ENCODE measurements around the gene WDR35.

Gene WDR35

DNA sequence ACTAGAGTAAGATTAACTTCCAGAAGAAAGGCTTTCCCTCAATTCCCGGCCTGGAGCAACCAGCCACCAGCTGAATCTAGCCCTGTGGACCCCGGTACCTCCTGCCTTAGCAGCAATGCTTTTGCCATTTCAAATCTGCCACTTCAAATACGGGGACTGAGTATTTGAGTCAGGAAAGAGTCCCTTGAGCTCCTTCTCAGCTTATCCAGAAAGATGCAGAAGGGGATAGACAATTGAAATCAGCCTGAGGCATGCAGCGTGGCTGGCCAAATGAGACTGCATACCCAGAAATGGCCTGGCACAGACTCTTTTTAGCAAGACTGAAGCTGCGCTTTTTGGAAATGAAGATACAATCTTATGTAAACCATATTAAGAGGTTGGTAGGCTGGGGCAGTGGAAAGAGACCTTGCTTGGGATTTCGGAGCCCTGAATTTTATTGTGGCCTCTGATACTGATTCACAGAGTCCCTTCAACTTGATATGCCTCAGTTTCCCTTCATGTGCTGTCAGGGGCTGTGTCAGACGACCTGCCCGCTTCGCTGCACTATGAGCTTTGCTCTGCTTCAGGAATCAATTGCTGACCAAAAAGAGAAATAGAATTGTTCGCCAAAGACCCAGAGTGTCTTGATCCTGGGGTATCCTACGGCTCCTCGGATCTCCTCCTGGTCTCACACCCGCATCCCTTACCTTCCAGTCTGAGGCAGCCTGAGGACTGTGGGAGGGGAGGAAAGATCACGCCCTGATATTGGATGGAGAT, 21.5 kb upstream of the WDR35 start:
- no peak for DNase-seq (ENCODE audit: low read depth)

- DNase-seq (ENCODE audit: low read depth), result no peak
Observed at GRCh38 chr2:20008703-20009102, 18.8 kb upstream of the WDR35 start.

GRCh38 chr2:20005891-20006470, 16.1 kb upstream of the WDR35 start:
- no peak for DNase-seq (ENCODE audit: low read depth)

GRCh38 chr2:20005067-20005627, 15.2 kb upstream of the WDR35 start:
- DNase-seq (ENCODE audit: low read depth), result no peak

DNA sequence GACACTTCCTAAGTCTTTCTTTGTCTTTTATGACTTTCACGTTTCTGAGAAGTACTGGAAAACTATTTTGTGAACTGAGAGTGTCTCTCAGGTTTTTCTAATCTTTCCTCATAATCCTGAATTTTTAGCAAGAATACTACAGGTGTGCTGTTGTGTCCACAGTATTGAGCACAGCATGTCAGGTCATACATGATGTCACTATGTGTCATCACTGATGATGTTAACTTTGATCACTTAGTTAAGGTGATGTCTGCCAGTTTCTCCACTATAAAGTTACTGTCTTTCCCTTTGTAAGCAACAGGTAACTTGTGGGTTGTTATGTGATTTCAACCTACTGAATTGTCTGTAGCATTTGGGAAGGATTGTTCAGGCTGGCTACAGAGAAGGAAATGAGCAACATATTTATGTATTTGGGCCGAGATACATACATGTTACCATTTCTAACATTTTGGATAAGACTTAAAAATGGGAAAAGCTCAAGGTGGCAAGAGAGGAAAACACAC, 11.5 kb upstream of the WDR35 start:
- DNase-seq (ENCODE audit: low read depth), result no peak

- no peak for DNase-seq (ENCODE audit: low read depth)
Observed at GRCh38 chr2:19993731-19994130, 3.8 kb upstream of the WDR35 start.

- DNase-seq (ENCODE audit: low read depth), result no peak
Observed at GRCh38 chr2:19991895-19992294, 2.0 kb upstream of the WDR35 start.

GRCh38 chr2:19990416-19990728, 467 bp upstream of the WDR35 start:
- no peak for DNase-seq (ENCODE audit: low read depth)

DNA sequence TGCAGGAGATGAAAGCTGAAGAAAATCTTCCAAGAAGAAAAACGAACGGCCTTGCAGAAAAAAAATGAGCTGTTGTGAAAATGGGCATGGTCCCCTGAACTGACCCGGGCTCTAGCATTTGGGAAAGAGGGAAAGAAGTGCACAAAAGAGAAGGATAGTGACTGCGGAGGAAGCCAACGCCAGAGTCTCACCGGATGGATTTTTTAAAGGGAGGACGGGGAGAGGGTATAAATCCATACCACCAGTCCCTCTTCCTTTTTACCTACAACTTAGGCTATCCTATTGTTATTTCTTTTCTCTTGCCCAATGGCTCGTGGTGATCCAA, 601 bp downstream of the WDR35 start:
- no peak for DNase-seq (ENCODE audit: low read depth)

DNA sequence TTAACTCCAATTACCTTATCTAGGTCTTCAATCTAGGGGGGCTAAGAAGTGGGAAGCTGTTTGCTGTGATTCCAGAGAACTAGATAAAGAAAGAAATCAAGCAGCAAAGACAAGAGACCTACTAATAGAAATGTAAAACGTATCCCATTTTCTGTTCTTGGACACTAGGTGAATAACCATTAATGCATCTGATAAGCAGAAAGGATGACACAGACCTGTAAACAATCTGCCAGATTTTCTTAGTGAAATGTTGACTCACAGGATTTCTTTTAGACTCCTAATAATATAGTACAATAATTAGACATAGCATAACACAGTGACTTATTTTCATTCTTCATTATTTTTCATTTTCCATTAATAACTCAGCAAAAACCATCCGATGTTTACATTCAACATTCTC, 1.3 kb downstream of the WDR35 start:
- peak; percentile 26 for DNase-seq (ENCODE audit: low read depth)

DNA sequence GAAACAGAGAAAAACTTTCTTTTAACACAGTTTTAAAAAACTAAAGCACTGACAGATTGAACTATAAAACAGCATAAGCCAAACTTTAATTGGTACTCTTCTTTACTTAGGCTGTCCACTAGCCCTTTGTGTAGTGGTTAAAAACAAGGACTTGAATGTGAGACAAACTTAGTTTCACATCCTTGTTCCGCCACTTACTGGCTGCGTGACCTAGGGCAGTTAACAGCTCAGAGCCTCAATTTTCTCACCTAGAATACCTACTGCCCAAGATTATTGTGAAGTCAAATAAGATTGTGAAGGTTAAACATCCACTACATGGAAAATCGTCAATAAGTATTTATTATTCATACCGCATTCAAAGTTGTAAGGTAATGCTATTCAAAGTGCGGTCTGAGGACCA, 2.0 kb downstream of the WDR35 start:
- no peak for DNase-seq (ENCODE audit: low read depth)

DNA sequence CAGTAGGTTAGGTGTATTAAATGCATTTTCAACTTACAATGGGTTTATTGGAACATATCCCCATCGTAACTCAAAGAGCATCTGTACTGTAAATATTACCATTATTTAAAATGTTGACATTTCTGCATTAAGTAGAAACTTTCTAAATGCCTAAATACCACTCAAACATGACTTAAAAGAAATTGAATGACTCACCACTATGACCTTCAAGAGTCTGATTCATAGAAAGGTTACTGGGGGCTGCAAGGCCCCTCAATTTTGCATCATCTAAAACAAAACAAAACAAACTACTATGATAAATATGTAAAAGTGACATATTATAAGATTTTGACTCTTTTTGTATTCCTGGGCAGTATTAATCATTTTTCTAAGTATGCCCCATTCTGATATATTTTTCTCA, 7.6 kb downstream of the WDR35 start:
- peak; percentile 31 for DNase-seq (ENCODE audit: low read depth)

DNA sequence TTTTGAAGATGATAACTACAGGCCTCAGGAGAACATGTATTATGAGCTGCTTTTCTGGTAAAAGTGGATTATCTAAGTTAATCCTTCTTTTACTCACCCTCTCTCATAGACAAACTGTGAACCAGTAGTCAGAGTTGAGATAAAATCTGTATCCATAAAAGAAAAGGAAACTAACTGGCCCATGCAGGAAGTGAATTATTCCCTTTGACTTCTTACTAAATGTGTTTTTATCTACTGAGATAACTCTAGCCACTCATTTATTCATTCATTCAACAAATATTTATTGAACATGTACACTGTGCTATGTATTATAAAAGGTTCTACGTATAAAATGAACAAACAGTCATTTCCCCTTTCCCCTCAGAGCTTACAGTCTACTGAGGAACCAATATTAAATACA, 10.0 kb downstream of the WDR35 start:
- peak; percentile 17 for DNase-seq (ENCODE audit: low read depth)

DNA sequence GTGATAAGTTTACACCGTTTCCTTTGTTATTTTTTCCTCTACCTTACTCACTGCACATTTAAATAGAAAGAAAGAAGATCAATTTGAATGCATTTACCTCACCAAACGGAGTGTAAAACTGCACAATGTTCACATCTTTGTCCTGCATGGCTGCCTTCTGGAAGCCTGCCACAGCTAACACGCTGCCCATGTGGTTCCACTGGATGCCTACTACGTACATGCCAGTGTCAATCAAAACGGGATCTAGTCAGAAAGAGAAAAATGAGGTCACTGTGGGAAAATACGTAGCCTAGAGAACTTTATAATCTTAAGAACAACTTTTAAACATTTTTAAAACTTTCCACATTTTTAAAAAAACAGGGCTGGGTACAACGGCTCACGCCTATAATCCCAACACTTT, 16.4 kb downstream of the WDR35 start:
- no peak for DNase-seq (ENCODE audit: low read depth)

- DNase-seq (ENCODE audit: low read depth), result peak; percentile 34
Observed at GRCh38 chr2:19971691-19972090, 18.2 kb downstream of the WDR35 start.

GRCh38 chr2:19963386-19963785, 26.5 kb downstream of the WDR35 start:
- DNase-seq (ENCODE audit: low read depth), result no peak

GRCh38 chr2:19955544-19956422, 34.1 kb downstream of the WDR35 start:
- DNase-seq (ENCODE audit: low read depth), result peak; percentile 75

- peak; percentile 39 for DNase-seq (ENCODE audit: low read depth)
Observed at GRCh38 chr2:19949071-19949470, 40.8 kb downstream of the WDR35 start.

DNA sequence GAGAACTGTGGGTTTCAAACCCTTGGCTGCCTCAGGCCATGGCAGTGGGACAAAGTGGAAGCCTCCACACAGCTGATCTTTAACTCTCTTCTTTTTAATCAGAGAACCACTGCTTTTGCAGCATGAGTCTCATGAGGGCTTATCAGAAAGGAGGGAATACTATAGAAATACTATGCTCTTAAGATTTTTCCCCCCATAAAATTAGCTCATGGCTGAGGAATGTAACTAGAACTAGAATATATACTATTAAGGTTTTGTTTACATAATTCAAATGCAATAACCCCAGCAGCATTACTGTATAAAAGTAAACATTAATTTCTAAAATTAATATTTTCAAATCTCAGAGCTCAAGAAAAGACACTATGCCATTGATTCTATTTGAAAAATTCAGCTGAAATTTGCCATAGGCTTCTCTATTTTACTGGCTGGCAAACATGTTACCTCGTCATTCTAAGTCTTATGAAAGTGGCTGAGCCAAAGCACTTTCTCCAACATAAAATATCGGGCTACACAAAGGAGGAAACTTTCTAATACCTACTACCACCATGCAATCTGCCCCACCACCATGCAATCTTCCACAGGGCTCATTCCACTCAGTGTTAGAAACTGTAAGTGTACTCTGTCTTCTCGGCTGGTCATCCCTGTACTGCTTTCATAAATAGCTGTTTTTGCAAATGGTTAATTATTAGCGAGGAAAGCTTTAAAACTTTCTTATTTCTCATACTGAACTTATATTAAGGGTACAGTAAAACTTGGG, 42.5 kb downstream of the WDR35 start:
- DNase-seq (ENCODE audit: low read depth), result no peak

DNA sequence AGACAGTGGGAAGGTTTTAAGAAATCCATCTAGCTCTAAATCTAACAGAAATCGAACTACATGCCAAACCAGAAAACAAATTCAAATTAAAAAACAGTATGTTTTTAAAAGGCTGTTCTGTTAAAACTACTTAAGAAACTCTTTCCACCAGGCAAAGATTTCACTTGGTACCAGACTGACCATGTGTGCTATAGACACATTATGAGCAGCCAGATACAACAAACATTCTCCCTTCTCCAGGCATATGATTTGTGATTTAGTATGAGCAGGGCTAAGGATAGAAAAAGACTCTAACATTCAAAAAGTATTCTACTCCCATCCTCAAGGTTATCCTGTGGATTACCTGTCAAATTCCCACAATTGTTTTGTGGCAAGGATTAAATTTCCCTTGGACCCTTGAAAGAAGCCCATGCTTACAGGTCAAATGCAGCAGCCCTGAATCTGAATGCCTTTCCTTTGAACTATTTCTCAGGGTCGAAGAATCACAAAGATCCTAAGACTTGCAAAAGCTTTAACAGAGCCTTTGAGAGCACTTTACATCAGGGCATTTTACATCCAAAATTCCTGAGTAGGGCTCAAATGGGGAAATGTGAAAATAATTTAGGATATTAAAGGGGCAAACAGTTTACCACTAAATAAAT, 45.6 kb downstream of the WDR35 start:
- DNase-seq (ENCODE audit: low read depth), result no peak

DNA sequence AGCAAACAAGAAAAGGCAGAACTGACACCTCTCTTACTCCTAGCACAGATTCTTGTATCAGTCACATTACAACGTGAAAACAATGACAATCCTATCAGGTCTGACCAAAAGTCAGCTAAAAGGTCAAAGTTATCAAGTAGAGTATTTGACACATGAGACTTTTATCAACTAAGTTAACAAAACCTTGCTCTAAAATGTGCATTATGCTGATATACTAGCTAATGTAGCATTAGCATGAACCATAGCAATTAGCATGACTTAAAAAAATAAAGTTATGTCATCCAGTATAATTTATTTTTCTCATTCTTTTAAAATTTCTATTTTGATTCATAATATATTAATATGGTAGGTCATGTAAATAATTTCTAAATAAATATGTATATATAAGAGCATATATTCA, 46.7 kb downstream of the WDR35 start:
- DNase-seq (ENCODE audit: low read depth), result no peak

- DNase-seq (ENCODE audit: low read depth), result peak; percentile 74
Observed at GRCh38 chr2:19942199-19942598, 47.7 kb downstream of the WDR35 start.
